HG03521 (cell line): ENCODE data around the gene TOB1.

ENCODE experiments used
- ATAC-seq: cut with Tn5 transposase; IDR thresholded peaks from one replicate; pipeline ENCODE4 v1.9.1; 2021; ENCODE audit warnings: mild to moderate bottlenecking, moderate library complexity; ENCODE audit not compliant: unreplicated experiment

TOB1 gene

DNA sequence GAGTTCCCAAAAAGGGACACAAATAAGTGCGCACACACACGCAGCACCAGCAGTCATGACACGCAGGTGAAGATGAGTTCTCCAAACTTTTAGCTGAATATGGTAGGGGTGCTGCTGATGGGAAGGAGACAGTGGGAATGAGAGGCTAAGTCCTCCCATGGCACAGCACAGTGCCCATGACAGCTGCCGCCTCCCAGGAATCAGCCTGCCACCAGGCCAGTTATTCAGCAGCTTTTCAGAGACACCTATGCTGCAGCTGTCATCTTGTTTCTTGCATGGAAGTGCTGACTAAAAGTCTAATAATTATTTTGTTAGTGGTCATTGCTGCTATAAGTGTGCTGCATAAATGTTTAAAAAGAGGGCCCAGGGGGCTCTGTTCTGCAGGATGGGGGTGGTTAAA lies 18.6 kb downstream of the TOB1 start:
- no peak for ATAC-seq

DNA sequence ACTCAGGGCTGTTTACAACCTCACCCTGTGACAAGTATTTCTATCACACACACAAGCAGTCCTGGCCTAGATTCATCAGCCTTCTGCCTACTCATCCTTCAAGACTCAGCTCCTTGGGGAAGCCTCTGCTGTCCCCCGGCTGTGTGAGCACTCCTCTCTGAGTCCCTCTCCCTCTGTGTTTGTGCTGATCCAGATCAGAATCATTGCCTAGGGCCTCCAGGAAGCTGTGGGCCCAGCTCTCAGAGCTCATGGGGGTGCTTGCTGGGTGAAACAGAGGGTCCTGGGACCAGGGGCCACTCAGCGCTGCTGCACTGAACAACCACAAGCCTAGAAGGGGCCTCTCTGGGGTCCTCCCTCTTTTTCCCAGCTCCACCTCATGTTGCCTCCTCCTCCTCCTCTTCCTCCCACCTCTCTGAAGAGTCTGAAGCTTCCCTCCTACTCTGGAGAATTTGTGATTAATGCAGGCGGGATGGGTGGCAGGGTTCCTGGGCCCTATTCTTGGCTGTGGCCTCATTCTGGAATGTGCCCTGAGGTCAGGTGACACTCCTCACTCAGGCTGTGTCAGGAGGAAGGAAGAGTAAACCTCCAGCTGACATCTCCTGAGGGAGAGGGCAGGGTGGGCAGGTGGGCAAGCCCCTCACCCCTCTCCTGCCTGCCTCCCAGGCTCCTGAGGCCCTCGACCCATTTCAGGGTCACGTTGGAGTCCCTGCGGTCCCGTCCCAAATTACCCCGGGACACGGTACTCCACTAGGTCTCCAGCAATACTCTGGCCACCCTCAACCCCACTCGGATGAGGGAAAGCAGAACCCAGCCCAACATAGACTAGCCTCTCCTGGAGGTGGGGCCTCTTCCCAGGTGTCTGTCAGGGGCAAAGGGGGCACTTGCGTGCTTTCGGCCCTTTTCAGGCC lies 20.7 kb downstream of the TOB1 start:
- no peak for ATAC-seq

DNA sequence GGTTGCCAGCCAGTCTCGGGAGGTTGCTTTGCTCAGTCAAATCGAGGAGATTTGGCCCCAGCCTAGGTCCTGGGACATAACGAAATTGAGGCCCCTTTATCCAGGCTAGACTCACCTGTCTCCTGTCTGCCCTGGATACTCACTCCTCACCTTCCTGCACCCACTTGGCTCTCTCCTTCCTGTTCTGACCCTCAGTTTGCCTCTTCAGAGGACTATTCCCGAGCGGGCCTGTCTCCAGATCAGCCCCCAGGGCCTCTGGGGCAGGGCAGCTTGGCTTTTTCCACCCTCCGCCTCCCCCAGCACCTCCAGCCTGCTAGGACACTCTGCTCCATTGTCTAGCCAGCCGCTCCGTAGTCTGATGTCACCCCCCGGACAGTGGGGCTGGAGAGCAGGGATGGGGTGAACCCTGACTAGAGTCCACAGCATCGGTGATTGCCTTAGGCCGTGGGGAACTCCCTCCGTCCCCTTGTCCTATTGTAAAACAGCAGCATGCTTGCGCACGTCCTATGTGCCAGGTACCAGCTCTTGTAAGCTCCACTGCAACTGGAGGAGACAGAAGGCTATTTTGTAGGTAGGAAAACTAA lies 21.9 kb downstream of the TOB1 start:
- no peak for ATAC-seq

DNA sequence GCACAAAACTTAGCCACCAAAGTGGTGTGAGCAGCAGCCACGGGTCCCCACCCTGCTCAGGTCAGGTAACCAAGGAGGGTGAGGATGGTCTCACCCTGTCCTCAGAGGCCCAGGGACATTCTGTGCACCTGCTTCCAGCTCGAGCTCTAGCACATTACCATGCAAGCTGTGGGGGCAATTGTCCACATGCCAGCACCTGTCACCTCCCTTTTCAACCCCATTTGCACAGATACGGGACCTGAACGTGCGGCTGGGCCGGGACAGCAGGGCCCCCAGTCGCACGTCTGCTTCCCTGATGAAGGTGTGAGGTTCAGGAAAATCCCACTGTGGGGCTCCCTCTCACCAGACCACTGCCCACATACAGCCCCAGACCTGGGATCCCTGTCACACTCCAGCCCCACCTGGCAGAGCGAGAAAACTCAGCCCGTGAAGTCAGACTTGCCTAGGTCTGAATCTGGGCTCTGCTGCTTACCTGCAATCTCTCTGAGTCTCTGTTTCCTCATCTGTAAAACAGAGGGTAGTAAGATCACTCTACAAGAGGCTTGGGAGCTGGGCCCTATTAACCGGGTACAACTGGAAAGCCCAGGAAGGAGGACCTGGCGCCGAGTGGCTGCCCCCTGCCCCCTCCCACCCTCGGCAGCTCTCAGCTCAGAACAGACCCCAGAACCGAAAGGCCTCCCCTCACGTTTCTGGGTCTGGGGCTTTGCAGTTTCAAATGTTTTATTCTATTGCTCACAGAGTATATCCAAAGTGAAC lies 22.8 kb downstream of the TOB1 start:
- ATAC-seq = no peak

- ATAC-seq = no peak
Measured at GRCh38 chr17:50842506-50843149, 23.5 kb downstream of the TOB1 start.

DNA sequence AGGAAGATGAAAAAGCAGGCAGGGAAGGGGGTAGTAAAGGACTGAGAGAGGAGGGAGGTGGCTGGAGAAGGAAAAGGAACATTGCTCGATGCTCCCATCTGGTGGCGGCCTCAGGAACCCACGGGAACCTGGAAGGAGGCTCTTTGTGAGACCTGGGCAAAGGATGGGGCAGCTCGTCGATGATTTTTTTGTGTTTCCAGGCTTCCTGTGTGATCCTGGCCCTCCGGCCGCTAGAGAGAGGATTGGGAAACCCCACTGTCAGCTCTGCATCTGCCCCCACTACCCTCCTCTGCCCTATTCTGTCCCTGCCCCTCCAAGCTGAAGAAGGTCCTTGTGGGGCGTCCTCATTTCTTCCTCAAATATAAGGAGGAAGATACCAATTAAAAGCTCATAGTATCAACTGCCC lies 24.2 kb downstream of the TOB1 start:
- no peak for ATAC-seq

DNA sequence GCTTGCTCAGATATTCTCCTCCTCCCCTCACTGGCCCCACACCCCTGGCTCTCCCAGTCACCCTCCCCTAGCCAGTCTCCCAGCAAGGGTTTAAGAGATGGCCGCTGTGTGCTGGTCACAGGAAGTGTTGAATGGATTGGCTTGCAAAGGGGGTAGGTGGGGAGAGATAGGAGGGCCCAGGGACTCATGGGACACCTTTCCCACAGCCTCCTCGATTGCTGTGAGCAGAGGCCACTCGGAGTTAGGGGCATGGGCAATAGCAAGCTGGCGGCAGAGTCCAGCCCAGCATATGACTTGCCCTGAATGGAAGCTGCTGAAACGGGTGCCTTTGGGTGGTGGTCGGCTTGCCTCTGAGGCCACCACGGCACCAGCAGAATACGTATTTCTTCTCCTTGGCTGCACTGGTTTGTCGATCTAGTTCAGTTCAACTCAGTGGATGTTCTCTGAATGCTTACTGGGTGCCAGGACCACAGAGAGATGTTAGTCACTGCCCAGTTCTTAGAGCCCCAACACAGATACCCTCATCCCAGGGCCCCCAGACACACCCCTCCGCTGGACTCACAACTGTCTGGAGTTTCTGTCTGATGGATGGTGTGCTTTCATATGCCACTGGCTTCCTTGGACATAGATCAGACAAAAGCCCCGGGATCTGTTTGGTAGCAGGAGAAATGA lies 24.7 kb downstream of the TOB1 start:
- no peak for ATAC-seq

DNA sequence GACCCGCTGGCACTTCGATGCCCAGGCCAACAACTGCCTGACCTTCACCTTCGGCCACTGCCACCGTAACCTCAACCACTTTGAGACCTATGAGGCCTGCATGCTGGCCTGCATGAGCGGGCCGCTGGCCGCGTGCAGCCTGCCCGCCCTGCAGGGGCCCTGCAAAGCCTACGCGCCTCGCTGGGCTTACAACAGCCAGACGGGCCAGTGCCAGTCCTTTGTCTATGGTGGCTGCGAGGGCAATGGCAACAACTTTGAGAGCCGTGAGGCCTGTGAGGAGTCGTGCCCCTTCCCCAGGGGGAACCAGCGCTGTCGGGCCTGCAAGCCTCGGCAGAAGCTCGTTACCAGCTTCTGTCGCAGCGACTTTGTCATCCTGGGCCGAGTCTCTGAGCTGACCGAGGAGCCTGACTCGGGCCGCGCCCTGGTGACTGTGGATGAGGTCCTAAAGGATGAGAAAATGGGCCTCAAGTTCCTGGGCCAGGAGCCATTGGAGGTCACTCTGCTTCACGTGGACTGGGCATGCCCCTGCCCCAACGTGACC lies 25.8 kb downstream of the TOB1 start:
- ATAC-seq = no peak

- no peak for ATAC-seq
Measured at GRCh38 chr17:50839591-50840310, 26.4 kb downstream of the TOB1 start.

- ATAC-seq = no peak
Measured at GRCh38 chr17:50837980-50838954, 27.9 kb downstream of the TOB1 start.

- no peak for ATAC-seq
Measured at GRCh38 chr17:50837286-50837979, 28.7 kb downstream of the TOB1 start.

- ATAC-seq = no peak
Measured at GRCh38 chr17:50836826-50837225, 29.3 kb downstream of the TOB1 start.

DNA sequence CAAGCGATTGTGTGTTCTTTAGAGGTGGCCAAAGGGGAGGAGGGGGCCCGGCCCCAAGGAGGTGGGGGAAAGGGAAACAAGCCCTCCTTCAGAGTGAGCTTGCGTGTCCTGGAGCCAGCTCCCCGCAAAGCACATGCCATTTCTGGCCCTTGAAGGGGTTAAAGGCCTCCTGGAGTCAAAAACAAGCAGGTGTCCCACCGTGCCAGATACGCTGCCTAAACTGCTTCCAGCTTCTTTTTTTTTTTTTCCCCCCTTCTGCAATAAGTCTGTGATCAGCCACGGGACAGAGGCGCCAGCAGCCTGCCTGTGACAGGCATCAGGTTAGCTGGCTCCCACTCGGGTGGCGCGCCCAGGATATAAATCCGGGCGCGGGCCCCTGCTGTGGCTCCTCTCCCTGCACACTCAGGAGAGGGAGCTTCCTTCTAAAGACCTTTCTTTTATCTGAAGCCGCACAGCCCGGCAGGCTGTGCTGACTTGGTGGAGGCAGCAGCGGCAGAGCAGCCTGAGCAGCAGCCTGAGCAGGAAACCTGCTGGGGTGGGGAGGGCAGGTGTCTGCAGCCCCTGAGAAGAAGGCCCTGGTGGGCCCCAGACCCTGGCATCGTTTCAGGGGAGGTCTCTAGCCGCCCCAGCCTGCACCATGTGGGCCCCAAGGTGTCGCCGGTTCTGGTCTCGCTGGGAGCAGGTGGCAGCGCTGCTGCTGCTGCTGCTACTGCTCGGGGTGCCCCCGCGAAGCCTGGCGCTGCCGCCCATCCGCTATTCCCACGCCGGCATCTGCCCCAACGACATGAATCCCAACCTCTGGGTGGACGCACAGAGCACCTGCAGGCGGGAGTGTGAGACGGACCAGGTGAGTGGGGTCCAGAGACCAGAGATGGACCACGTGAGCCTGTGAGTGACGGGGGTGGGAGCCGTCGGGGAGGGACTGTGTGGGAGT lies 30.6 kb downstream of the TOB1 start, which contains the start of gene WFIKKN2:
Gene WFIKKN2 (plus strand): TSS at position 286 of the 934 bp plus-strand sequence. CDS start 352 bp downstream, at position 638.
- no peak for ATAC-seq

DNA sequence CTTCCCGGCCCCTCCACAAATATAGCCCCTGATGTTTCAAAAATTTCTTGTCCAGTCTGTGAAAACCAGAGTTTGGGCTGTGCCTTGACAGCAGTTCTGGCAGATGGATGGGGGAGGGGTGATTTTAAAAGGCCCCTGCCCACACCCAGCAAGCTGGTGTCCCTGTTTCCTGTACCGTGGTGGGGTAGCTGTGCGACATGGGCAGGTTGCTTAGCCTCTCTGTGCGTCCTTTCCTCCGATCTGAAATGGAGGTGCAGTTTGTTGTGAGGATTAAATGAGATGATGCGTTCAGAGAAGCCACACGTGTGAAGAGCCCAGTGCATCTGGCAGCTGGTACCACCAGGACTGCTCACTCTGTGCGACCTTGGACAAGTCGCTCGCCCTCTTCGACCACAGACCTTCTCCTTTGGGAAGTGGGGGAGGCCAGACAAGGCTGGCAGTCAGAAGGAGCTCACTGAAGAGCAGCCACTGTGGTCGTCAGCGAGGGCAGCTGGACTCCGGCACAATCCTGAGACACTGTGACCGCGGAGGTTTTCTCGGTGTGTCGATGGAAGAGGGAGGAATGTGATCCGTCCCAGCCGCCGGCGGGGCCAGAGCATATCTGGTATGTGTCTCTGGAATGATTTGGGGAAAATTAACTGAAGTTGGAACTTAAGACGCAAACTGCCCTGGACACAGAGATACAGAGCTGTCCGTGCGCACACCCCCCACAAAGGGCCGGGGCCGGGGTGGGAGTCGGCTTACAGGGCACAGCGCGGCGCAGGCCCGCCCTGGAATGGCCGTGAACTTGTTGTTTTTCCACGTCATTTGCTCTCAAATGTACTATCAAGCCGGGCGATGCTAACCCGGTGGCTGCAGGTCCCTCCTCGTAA lies 31.5 kb downstream of the TOB1 start:
- no peak for ATAC-seq

DNA sequence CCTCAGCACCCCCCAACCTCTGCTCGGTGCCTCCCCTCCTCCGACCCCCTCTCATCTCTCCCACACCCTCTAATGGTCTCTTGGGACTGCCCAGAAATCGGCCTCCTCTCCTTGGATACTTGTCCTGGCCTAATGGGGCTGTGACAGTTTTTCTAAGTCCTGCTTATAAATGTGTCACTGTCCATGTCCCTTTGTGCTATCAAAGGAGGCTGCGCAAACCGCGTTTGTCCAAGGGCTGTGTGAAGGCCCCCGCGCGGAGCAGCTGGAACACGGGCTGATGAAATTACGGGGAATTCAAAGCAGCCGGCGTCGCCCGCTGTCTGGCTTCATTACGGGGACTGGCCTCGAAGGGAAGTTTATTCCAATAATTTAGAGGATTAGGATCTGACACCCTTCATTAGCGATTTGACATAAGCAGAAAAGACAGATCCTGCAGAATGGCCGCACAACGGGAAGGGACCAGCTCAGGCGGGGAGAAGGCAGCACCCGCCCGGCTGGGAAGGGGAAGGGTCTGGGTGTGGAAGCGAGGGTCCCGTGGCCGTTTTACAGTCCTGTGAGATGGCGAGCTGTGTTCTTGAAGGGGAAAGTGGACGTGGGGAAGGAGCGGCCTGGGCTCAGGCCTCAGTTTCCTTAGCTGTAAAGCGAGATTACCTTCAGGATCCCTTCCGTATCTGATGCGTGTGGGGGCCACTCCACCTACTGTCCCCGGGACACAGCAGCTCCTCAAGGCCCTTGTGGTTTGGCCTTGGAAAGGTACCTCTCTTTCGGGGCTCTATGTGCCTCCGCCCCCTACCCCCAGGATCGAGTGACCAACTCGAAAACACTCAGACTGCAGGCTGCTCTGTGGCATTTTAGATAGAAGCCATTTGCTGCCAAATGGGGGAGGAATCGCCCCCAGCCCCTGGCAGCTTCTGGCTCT lies 32.4 kb downstream of the TOB1 start:
- ATAC-seq = no peak
